GM12801 (cell line): ENCODE data around the gene ZNF77.

Experiments
- CTCF ChIP-seq: IDR thresholded peaks from one replicate; pipeline ENCODE4 v1.5.1; 2011; ENCODE audit warnings: control low read depth; ENCODE audit not compliant: insufficient read length; ENCODE audit errors: extremely low read depth

The ZNF77 gene

GRCh38 chr19:2950286-2951124, 5.7 kb upstream of the ZNF77 start:
- no peak for TF ChIP-seq CTCF

- TF ChIP-seq CTCF = no peak
Observed at GRCh38 chr19:2949939-2950285, 5.1 kb upstream of the ZNF77 start.

- TF ChIP-seq CTCF = no peak
Observed at GRCh38 chr19:2945575-2946184, 909 bp upstream of the ZNF77 start.

- no peak for TF ChIP-seq CTCF
Observed at GRCh38 chr19:2944403-2944774, 382 bp downstream of the ZNF77 start.

- no peak for TF ChIP-seq CTCF
Observed at GRCh38 chr19:2942928-2943640, 1.7 kb downstream of the ZNF77 start.

GRCh38 chr19:2933490-2933910, 11.3 kb downstream of the ZNF77 start:
- no peak for TF ChIP-seq CTCF

GRCh38 chr19:2927032-2927430, 17.7 kb downstream of the ZNF77 start:
- no peak for TF ChIP-seq CTCF
